ENCODE measurements around the gene ZNF280A.
A peak's percentile ranks its signal among the peaks of the same experiment; 100 is the strongest.

Gene ZNF280A

GRCh38 chr22:22520020-22520656, at the start of gene ZNF280A:
TSS of gene ZNF280A (minus strand) at chr22:22520270. CDS start at chr22:22515630, 4,640 bp downstream.
- ATAC-seq, result no peak

GRCh38 chr22:22569218-22569617, 49.1 kb upstream of the ZNF280A start:
- no peak for ATAC-seq

DNA sequence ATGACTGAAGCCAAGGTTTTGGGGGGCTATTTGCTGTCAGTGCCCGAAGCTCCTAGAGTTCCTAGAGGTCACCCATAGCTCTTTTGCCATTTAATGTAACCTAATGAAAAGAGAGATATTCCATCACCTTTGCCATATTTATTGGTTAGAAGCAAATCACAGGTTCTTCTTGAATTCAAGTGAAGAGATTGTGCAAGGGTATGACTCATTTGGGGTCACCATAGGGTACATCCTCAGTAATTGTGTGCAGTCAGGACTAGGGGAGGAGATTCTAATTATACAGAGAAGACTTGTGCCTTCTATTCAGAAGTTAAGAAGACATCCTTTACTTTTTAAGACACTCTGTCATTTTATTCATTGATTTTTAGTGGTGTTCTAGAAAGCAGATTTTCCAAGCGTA, 45.9 kb upstream of the ZNF280A start:
- ATAC-seq, result no peak

- ATAC-seq, result peak; percentile 61 to 74
Measured at GRCh38 chr22:22558972-22559603, 39.0 kb upstream of the ZNF280A start, which contains the start of gene PRAME. TSS of gene PRAME (minus strand) at chr22:22559265. CDS start at chr22:22556832, 2,433 bp downstream.

DNA sequence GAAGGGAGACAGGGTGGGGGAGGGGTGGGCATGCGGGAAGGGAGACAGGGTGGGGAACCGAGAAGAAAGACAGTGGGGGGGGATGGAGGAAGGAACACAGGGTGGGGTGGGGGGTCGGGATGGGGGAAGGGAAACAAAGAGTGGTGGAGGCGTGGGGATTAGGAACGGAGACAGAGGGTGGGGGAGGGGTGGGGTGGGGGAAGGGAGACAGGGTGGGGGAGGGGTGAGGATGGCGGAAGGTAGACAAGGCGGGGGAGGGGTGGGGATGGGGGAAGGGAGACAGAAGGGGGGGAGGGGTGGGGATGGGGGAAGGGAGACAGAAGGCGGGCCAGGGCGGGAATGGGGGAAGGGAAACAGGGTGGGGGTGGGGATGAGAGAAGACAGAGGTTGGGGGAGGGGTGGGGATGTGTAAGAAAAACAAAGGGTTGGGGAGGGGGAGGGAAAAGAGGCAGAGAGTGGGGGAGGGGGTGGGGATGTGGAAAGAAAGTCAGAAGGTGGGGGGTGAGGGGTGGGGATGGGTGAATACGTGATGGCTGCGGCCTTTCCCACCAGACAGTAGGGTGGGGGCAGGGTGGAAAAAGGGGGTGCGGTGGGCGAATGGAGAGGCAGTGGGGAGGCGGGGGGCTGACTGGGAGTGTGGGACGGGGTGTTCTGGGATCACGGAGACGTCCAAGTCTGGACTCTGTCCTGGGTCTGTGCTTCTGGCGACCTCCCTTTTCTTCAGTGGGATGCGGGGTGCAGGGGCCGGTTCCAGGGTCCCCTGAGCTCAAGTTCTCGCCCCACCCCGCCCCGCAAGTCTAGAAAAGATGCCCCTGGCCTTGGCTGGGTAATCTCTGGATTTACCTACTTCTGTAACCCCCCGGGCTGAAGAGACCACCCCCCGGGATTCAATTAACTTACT, 38.3 kb upstream of the ZNF280A start:
- ATAC-seq, result no peak

DNA sequence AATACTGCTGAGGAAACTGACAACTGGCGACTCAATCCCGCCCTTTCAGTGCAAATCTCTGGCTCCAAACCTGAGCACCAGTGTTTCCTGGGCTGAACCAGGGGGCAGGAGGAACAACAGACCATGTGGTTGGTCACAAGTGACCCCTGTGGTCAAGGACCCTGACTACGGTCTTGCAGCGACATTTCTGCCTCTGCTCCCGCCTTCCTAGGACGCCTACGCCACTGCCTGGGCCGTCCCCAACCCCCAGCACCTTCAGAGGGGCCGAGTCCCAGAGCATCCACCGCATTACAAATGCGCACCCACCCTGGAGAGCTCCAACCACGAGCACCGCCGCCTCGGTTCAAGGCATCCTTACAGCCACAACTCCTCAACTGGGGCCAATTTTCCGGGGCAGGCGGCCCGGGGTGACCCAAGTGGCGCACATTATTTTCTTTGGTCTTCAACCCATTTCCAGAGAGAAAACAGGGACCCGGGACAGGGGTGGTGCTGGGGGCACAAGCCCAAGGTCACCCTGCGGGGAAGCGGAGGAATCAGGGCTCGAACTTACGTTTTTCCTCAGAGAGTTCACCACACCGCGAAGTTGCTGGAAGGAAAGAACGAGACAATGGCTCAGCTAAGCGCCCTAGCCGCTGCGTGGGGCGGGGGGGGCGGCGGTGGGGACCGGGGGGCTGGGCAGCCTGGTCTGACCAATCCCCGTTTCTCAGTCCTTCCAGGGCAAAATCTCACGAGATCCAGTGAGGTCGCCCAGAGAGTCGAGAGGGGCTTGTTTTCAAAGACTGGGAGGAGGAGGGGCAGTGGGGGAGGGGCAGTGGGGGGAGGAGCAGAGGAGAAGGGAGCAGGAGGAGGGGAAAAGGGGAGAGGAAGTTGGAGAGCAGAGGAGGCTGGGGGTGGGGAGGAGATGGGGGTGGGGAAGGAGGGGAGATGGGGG, 37.2 kb upstream of the ZNF280A start:
- ATAC-seq, result no peak

GRCh38 chr22:22556578-22556977, 36.5 kb upstream of the ZNF280A start:
- ATAC-seq, result no peak

DNA sequence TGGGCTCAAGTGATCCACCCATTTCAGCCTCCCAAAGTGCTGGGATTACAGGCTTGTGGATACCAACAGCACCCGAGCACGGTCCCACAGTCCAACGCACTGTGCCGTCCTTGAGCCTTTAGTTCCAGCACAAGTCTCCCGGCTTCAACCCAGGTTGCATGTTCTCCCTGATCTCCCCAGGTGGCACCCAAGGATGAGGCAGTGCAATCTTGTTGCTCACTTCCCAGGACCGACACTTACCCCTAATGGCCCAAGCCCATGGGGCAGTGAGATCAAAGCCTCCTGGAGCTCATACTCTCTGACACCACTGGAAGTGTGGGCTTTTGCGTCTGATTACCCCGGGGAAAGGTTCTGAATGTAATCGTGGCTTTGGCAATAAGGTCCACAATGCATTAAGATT, 35.5 kb upstream of the ZNF280A start:
- ATAC-seq, result no peak

DNA sequence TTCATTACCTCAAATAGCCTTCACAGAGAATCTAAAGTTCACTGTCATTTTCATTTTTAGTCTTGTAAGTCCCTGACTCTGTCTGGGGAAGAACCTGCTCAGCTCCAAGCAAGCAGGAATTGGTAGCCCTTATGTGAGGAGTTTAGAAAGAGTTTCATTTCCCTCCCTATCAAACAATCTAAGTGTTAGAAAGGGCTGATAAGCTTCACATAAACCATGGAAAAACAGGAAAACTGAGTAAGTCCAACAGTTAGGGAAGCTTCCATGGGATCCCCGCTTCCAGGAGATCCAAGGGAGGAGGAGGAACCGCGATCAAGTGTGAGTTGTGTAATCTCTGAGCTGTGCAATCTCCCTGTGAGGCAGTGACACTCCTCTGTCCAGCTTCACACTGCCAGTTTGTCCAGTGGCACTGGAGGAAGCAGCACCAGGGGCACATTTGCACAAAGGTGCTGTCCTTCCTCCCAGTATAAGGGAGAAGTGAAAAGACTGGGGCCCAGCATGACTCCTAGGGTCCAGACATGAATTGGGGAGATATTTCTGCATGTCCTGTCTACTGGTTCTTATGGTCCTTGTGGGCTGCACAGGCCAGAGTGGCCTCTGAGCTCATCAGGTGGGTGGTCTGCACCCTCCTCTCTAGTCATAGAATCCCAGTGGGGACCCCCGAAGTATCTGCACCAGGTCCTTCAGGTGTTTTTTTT, 34.7 kb upstream of the ZNF280A start:
- no peak for ATAC-seq

DNA sequence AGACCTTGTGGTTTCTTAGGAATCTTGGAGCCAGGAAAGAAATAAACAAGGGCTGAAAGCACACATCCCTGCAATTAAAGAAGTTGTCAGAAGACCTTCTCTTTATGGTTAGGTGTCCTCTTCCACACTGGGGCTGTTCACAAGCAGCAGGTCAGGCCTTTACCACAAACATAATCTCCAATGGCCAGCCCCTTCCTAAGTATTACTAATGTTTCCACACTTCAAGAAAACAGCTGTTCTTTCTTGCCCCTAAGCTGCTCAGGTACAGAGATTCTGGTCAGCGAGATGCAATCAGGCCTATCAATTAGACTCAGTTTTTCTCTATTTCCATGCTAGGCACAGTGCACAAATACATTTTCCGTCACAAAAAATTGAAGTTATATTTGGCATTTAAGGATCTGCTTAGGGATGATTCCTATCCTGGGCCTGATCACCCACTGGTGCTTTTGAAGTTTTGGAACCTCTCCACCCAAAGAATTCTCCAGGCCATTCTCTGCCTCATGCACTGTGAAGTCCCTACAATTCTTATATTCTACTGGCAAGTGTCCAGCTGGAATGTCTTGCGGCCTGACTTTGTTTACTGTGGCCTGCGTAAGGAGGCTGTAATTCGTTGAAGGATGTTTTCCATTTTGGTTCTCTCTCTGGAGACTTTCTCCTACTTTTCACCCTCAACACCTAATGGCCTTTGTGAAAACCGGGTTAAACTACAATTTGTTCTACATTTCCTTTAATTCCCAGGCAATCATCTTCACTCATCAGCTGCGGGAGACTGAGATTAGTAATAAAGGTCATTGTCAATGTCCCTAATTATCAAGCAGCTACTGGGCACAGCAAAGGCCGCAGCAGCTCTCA, 33.9 kb upstream of the ZNF280A start:
- ATAC-seq, result no peak

- no peak for ATAC-seq
Measured at GRCh38 chr22:22553141-22553540, 33.1 kb upstream of the ZNF280A start.

- ATAC-seq, result no peak
Measured at GRCh38 chr22:22552630-22553029, 32.6 kb upstream of the ZNF280A start.

GRCh38 chr22:22550789-22551434, 30.8 kb upstream of the ZNF280A start:
- ATAC-seq, result no peak

DNA sequence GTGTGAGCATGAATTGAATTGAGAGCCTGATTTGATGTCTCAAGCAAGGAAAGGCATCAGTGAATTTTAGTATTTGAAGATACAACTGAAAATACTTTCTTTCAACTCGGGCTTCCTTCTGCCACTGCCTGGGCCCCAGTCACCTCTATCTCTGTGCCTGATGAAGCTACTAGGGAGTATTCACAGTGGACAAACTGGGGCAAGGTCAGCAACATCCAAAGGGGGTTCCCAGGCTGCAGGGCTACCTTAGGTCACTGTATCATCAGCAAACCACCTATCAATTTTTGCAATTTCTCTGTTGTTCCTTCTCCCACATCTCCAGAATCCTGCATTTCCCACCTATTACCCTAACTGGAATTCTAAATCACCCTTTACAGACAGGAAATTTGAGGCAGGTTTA, 28.8 kb upstream of the ZNF280A start:
- ATAC-seq, result no peak

GRCh38 chr22:22548317-22548716, 28.2 kb upstream of the ZNF280A start:
- ATAC-seq, result no peak

GRCh38 chr22:22547692-22548300, 27.7 kb upstream of the ZNF280A start:
- ATAC-seq, result no peak

DNA sequence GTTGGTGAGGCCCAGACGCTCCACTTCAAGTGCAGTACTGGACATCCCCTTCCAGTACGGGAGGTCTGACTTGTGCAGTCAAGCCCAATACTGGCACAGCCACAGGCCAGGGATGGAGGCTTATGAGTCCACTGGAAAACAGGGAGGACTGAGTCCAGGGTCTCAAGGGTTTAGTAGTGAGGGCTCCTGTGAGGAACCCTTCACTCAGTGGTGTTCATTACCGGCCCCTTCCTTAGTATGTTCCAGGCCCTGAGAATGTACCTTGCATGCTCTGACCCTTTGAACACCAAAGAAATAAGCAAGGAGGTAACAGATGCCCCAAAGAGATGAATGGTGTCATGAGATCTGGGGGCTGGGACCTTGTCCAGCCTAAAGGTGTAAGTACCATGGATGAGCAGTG, 27.2 kb upstream of the ZNF280A start:
- no peak for ATAC-seq

DNA sequence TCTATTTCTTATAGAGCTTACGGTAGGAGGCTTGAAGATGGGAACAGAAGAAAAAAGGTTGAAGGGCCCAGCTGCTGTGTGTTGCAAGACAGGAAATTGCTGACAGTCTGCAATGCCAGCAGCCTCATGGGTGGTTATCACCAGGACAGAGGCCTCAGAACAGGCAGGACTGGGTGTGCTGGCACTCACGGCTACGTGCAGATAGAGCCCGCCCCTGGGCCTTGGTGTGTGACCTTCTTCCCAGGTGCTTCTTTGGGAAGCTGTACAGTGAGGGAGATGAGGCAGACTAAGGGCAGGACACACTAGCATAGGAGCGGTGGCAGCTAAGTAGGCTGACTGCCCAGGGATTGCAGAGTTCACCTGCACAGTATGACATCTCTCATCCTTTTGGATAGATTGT, 26.4 kb upstream of the ZNF280A start:
- no peak for ATAC-seq

GRCh38 chr22:22545084-22545483, 25.0 kb upstream of the ZNF280A start:
- ATAC-seq, result no peak

Measured in activated CD4-positive, CD25-positive, alpha-beta regulatory T cell treated with anti-CD3 and anti-CD28 coated beads, Interleukin-2, amount 50 U/mL, for 24 hours (primary cell).